Activated CD8-positive, alpha-beta memory T cell treated with anti-CD3 and anti-CD28 coated beads for 4 hours (primary cell): ENCODE results near the gene BACE2.

Source experiments
- DNase-seq, 2 donors: peaks; one replicate each; pipeline ENCODE4 v3.0.0-alpha.2; 2020; ENCODE audit warnings: low read depth in 2 of 2

BACE2 gene

DNA sequence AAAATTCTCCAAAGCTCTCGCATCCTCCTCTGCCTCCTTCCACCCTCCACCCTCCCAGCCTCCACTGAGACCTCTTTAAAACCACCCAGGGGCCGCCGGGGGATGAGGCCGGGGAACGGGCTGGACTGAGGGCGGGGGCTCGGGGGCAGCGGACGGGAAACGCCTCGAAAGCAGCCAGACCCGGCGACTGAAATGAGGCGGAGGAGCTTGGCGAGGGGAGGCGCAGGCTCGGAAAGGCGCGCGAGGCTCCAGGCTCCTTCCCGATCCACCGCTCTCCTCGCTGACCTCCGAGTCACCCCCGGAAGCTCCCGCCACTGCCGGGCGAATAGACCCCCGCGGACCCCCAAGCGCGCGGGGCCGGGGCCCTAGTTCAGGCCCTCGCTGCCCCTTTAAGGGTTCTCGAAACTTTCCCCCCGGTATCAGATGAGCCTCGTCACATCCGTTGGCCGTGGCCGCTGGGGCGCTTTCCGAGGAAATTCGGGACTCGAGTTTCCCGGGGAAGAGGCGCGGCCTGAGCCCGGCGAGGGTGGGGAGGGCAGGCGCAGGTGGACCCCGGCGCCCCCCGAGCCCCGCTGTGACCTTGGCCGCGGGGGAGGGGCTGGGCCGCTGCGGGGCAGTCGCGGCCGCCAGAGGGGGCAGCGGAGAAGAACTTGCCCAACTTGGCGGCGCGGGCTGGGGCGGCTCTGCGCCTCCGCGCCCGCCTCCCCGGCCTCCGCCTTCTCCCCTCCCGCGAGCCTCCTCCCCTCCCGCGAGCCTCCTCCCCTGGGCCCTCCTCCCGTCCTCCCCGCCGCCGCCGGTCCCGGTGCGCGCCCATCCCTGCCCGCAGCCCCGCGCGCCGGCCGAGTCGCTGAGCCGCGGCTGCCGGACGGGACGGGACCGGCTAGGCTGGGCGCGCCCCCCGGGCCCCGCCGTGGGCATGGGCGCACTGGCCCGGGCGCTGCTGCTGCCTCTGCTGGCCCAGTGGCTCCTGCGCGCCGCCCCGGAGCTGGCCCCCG is at the start of gene BACE2:
BACE2 (plus strand) TSS at position 813 of the 995 bp plus-strand sequence; CDS start at position 917, 104 bp downstream.
- peak in 1 of 2 donors; percentile 14 for DNase-seq

DNA sequence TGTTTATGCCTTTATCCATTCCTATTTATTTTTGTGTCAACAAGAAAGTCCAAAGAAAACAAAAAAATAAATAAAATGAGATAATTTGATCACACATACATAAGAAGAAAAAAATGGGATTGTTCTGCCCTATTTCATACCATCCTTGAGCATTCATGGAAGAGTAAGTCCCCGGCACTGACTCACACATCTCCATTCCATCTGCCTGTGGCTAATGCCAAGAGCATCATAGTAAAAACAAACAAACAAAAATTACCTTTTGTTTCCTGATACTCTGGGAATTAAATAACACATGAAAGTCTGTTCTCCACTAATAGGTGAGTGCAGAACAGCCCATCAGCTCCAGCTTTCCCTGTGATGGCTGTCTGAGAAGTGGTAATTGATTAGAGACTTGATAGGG is 48.1 kb upstream of the BACE2 start:
- no peak for DNase-seq

DNA sequence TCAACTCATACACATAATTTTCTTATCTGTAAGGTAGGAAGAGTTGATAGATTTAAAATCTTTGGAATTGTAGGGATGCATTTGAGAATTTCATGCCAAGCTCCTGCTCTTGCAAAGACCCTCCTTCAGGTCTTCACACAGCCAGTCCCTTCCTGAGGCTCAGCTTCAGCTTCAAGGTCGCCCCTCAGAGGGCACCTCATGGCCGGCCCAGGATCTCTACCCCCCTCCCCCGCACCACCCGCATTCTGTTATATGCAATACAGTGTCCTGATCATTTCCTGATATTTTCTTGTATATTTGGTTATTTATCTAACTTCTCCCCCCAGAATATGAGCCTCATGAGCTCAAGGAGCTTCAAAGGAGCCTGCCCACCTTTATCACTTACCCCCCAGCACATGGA is 47.0 kb upstream of the BACE2 start:
- no peak for DNase-seq

DNA sequence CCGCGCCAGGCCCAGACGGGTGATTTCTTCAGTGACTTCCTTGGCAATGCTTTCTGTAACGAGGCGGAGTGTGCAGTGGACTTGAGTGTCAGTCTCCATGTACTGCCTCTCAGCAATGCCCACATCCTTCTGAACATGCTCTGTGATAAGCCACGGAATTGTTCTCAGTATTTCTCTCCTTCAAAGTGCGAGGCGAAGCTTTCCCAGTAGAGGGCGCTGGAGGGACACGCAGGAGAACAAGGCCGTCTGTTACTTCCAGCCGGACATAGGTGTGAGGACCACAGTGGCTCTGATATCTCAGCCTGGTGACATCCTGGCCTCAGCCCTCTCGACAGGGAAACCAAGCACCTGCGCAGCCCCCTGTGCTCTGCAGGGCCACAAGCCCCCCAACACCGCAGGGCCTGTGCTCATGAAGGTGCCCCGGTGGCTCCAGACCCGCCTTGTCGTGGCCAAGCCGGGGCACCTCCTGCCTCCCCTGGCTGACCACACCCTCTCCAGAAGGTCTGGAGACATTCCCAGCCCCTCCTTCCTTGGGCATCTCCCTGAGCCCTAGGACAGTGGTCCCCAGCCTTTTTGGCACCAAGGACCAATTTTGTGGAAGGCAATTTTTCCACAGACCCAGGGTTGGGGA is 46.1 kb upstream of the BACE2 start:
- no peak for DNase-seq

DNA sequence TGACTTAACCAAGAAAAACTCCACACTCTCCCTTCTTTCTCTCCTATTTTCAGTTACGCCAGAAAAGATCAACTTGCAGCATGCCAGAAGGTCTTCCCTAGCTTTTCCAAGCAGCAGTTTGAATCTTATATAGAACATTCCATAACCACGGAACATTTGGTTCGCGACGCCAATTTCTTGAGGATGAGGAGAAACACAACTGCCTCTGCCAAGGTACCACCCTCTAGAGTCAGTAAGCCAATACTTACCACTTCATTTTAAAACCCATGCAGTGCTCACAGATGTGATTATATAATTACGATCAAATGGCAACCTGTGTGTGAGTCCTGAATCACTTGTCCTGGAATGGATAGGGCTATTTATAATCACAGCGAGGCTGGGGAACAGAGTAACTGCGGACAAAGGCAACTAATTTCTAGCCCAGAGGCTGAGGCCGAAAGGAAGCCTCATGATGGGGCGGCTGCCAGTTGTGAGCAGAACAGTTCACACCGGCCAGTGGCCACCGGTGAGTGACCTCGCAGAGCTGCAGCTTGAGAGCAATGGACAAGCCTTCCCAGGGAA is 43.2 kb upstream of the BACE2 start:
- no peak for DNase-seq

DNA sequence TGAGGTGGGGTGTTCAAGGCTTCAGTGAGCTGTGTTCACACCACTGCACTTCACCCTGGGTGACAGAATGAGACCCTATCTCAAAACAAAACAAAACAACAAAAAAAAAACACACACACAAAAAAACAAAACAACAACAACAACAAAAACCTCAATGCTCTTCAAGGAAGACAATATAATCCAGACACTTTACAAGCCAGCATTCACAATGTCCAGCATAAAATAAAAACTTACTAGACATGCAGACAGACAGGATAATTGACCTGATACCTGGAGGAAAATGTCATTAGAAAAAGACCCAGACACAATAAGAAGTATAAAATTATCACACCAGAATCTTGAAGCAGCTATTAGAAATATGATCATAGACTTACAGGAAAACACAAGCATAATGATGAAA is 39.0 kb upstream of the BACE2 start:
- DNase-seq = no peak

DNA sequence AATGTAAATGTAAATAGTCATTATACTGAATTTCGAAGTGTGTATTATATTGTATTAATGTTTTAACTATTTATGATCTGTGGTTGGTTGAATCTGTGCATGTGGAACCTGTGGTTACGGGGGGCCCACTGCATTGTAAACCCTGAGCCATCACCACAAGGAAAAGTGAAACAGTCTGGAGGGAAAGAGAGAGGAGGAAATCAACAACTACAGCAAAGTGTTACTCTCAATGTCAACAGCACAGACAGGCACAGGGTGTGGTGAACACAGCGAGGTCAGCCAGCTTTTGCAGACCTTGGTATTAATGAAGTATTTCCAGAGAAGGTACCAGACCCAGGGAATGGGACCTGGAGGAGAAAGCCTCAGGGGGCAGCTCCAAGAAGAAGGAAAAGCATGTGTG is 37.1 kb upstream of the BACE2 start:
- no peak for DNase-seq

DNA sequence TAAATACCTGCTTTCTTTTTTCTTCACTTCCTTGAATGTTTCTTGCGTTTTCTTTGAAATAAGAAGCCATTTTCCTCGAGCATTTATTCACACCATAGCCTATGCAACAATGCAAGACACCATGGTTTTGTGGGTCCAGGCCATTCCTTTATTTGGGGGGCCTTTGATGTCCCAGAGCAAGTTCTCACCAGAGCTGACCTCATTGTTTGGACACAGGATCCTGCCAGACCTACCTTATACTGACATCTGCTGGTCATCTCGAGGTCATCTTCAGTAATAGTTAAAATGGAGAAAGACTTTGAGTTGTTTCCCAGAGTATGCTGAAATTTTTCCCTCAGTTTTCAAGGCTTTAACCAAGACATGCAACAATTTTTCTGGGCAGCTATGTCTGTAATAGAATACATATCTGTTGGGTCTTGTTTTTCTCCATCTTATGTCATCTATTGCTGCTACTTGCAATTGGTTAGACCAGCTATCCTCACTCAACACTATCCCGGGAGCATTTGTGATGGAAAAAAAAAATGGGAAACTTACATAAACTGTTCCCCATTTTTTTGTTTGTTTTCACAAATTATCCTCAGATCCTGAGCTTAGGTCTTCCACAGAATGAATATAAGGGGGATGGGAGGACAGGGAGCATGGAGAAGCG is 34.0 kb upstream of the BACE2 start:
- DNase-seq = no peak

DNA sequence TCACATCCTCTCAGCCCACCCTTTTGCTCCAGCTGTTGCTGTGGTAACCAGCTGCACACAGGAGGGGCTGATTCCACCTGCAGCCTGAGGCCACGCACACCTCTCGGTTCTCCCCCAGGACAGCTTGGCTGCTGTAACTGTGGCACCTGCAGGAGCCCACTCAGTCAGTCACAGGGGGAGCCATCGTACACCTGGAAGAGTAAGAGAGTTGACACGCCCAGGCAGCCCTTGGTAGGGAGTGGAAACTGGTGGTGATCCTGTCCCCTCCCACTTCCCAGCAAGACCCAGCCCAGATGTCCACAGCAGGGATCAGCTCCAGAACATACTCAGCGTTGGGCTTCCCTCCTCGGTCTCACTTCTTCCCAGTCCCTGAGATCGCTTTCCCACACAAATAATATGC is 32.2 kb upstream of the BACE2 start:
- DNase-seq = no peak

DNA sequence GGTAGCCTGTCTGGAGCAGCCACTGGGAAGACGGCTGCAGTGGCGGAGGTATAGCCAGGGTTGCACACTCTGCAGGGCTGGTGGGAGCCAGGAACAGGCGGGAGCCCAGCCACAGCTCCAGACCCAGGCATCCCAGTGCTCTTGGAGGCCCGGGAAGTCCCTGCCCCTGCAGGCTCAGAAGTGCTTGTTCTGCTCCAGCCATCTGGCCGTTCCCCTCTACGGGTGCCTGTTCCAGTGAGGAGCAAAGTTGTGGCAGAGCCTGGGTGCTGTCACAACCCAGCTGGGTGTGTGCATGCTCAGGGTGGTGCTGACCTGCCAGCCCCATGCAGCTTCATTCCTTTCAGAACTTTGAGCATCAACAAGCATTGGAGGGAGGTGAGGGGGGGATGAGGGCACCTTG is 31.7 kb upstream of the BACE2 start:
- DNase-seq = no peak

DNA sequence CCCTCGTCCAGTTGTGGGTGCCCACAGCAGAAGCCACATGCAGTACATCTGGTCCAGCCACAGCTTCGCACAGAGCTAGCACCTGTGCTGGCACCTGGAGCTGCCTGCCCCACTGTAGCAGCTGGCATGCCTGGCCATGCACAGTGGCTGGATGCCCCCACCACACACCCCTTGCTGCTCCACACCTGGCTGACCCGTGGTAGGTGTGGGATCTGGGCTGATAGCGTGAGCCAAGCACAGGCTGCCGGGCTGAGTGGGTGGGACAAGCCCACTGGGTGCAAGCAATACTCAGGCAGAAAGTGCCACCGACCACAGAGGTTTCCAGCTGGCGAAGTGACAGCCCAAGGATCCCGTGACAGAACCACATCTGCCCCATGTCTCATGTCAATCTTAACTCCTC is 30.6 kb upstream of the BACE2 start:
- DNase-seq = no peak

DNA sequence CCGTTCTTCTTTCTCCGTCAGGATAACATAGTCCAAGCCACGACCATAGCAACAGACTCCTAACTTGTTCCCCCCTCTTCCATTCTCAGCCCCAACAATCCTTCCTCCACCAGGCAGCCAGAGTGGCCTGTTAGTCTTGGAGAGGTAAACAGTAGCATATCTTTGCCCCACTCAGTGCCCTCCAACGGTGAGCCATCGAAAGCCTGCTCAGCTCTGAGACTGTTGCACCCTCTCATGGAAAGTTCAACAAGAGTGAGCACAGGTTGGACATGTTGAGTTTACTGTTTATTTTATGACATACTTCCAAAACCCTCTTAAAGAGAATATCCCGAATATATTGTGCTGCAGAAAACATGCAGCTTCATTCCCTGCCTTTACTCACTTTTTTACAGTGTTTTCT is 30.1 kb upstream of the BACE2 start:
- DNase-seq = no peak

DNA sequence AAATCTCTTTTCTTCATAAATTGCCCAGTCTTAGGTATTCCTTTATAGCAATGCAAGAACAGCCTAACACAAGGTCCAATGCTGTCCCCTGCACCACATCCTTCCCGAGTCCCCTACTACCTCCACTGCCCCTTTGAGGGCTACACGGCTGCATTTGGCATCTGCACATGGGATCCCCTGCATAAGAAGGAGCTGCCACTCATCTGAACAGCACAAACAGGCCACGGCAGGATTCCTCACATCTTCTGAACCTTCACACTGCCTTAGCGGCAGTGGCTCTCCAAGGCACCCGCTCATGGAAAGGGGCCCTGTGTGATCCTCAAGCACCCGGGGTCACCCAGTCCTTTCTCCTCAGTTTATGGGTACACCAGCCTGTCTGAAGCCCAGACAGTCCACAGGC is 29.2 kb upstream of the BACE2 start:
- no peak for DNase-seq

DNA sequence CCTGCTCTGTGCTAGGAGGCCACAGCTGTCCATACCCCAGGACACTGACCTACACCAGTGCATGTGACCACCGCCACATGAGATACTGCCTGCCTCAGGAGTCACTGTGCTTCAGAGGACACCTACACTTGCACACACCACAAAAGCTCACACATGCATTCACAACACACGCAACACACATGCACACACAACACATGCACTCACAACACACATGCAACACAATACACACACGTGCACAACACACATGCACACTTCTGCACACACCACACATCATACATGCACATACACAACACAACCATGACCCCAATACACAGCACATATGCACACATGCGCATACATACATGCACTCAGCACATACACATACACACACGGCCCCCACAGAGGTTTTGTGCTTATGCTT is 28.7 kb upstream of the BACE2 start:
- DNase-seq = no peak

DNA sequence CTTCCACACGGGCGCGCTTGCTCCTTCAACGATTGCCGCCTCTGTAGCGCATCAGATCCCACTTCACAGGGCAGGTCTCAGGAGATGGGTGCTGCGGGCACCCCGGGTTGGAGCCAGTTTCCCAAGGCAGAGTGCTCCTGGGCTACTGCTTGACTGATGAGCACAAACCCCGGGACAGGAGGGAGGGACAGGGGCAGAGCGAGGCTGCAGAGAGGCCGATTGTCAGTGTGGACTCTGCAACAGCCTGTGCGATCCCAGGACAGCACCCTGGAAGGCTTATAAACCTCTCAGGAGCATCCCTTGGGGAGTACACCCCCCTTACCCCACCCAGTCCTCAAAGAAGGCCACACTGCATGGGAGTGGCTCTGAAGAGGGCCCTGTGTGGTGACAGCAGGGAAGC is 28.0 kb upstream of the BACE2 start:
- DNase-seq = no peak

DNA sequence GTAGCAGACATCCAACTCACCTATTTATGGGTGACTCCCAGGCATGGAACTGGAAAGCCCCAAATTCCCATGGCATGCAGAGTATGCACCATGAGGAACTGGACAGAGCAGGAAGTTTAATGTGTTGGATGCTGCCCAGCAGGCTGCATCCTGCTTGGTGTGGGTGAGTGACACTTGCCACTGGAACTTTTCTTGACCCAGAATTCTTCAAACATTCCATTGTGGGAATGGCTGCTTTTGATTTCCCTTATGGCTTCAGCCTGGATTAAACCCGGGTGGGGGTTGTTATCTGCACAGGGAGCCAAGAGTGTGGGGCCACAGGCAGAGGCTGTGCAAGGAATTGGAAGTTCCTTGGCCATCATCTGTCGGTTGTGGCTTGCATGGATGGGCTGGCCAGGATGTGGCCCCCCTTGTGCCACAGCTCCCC is 26.9 kb upstream of the BACE2 start:
- no peak for DNase-seq

DNA sequence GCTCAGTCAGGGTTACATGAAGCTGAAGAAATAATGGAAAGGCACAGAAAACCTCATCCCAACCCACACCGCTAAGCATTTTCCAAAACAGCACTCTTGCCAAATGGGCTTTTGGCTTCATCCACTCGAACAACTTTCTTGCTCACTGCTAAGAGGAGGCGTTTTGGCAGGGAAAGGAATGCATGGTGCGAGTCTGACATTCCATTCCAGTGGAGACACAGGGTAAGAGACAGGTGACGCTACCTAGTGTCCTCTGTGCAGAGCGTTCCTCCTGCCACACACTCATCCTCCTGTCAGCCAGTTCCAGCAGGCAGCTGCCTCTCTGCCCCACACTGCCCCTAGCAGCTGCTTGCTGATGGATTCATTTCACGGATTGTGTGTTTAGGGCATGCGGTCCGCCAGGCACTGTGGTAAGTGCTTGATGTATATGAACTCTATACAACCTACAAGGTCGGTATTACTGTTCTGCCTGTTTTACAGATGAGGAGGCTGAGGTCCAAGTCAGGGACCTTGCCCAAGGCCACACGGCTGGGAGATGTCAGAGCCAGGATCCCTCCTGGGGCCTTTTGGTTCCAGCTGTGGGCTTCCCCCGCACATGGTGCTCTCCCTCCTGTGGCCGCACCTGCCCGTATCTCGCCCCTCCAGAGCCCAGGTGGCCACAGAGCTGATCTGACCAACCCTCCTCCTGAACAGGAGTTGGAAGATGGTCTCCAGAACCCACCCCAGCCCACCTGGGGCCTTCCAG is 25.7 kb upstream of the BACE2 start:
- no peak for DNase-seq

DNA sequence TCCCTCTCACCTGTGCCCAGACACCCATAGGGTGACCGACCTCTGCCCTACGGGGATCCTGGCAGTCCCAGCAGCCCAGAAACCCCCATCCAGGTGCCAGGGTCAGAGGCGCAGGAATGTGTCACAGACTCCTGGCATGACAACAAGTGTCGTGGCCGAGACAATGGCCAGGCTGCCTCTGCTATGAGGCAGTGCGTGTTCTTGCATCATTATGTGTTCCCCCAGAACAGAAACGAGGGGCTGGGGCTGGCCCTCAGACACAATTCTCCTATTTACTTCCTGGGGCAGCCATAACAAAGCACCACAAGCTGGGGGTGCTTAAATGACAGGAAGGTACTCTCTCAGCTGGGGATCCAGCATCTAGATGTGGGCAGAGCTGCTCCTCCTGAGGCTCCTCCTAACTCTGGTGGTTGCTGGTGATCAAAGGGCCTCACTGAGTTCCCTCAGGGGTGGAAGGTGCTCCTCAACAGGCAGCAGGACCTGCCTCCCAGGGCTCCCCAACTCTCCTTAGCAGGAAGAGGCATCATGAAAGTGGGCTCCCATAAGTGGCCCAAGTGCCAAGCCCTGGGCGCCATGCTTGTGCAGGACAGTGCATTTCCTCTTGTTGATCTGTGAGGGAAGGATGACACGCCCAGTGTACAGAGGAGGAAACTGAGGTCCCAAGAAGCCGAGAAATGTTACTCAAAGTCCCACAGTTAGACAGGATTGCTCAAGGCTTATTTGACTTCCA is 24.2 kb upstream of the BACE2 start:
- DNase-seq = no peak

DNA sequence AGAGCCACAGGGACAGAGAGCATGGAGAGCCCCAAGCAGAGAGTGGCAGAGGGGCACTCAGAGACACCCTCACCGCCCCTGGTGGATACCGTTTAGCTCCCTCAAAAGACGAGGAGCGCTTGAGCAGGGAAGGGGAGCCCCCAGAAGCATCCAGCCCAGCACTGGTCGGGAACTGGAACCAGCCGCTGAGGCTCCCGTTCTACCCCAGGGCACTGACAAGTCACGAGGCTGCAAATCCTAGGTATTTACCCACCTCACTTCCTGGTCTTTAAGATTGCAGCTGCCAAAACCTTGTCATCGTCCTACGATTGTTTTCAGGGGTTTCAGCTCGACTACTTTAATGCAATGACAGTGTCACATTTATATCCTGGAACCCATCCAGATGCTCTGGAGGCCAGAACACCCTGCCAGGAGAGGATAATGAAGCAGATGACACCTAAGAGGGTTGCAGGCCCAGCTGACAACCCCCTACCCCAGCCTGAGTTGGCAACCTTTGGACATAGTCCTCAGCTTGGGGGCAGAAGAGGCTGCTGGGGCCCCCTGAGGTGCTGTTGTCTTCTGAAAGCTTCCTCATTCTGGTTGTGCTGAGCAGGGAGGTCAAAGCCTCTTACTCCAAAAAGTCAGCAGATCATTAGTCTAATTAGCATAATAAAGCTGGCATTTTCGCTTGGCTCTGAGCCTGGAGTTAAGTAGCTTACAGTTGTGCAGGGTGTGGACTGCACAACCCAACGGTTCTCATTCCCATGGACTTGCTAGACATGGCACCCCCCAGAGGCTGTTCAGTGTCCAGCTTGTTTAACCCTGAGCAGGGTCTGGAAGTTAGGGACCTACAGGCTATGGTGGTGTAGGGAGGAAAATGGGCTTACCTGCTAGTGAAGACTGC is 20.6 kb upstream of the BACE2 start:
- DNase-seq = no peak

DNA sequence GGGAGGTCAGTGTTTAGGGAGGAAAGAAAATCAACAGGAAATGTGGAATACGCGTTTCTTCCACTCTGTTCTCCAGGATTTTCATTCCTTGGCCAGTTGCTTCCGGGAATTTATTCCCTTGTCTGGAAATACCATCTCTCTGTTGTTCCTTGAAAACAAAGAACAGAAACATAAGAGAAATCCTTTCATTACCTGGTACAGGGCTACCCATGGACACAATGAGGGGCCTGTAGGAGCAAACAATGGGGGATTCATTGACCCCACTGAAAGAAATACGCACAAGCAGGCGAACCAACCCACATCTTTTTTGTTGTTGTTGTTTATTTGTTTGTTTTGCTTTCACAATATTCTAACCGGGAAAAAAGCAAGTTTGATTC is 20.0 kb upstream of the BACE2 start:
- DNase-seq = no peak
